Measurements from ENCODE around the gene KANSL3.

Gene KANSL3

GRCh38 chr2:96547731-96548171 is 90.4 kb downstream of the KANSL3 start:
- Histone ChIP-seq H3K79me1 (ENCODE audit: low read depth, low read length) (no peaks in the 10 kb centered on the region), H4K8ac (ENCODE audit: low read depth, low read length) (no peak overlapping the region), H3K14ac (ENCODE audit: low read length) (no peak overlapping the region), H2BK12ac (ENCODE audit: low read length) (no peak overlapping the region), H3K4ac (ENCODE audit: low read length) (no peak overlapping the region), H3K27ac (replicated peaks; ENCODE audit: low read length) (no peak overlapping the region), H3K23ac (ENCODE audit: low read depth, low read length, poor library complexity) (no peak overlapping the region), H4K91ac (ENCODE audit: low read depth, low read length, poor library complexity) (no peak overlapping the region), H2BK5ac (ENCODE audit: low read length) (no peak overlapping the region), H3K4me1 (ENCODE audit: control insufficient read depth in 2 of 2, insufficient read depth in 1 of 2, low read depth in 1 of 2, low read length in 2 of 2) (peaks cover 0 to 4% of the 10 kb centered on the region in 2 donors), H3K18ac (ENCODE audit: low read length) (no peak overlapping the region), H3K9ac (ENCODE audit: low read depth, low read length, poor library complexity) (no peak overlapping the region), H3K36me3 (replicated peaks in 1 of 2; ENCODE audit: control insufficient read depth in 2 of 2, insufficient read depth in 2 of 2, low read length in 2 of 2) (peaks cover 1 to 14% of the 10 kb centered on the region in 2 donors), H2AK5ac (ENCODE audit: low read depth, low read length) (no peak overlapping the region), H2BK15ac (ENCODE audit: low read length) (no peak overlapping the region), H2AFZ (ENCODE audit: low read length) (no peak overlapping the region), H3K4me3 (ENCODE audit: low read length in 2 of 2) (no peak overlapping the region), H3K9me3 (replicated peaks in 1 of 2; ENCODE audit: control insufficient read depth in 2 of 2, insufficient read depth in 1 of 2, low read depth in 1 of 2, low read length in 2 of 2) (peaks cover 6 to 16% of the 10 kb centered on the region in 2 donors), H3K27me3 (ENCODE audit: control insufficient read depth in 3 of 3, insufficient read depth in 3 of 3, low read depth in 1 of 3, low read length in 3 of 3) (peaks cover 0 to 5% (median 0%) of the 10 kb centered on the region in 3 experiments), H2BK120ac (ENCODE audit: low read depth, low read length) (no peak overlapping the region), H3K4me2 (ENCODE audit: insufficient read depth, low read length, poor library complexity, severe bottlenecking) (no peak overlapping the region)
- no CpG with 5 or more reads among the region's 6 CpGs for WGBS, 2 donors (ENCODE audit: extremely low coverage in 2 of 2, insufficient read length in 2 of 2, insufficient replicate concordance in 1 of 2)
- no peak for DNase-seq (ENCODE audit: low spot score)

GRCh38 chr2:96547203-96547641 is 90.9 kb downstream of the KANSL3 start:
- H3K27me3 ChIP-seq (ENCODE audit: control insufficient read depth in 3 of 3, insufficient read depth in 3 of 3, low read depth in 1 of 3, low read length in 3 of 3): peaks cover 0 to 6% (median 0%) of the 10 kb centered on the region in 3 experiments
- peaks cover 1 to 14% of the 10 kb centered on the region in 2 donors for H3K36me3 ChIP-seq (replicated peaks in 1 of 2; ENCODE audit: control insufficient read depth in 2 of 2, insufficient read depth in 2 of 2, low read length in 2 of 2)
- H3K27ac ChIP-seq (replicated peaks; ENCODE audit: low read length): no peak overlapping the region
- no peak overlapping the region for H3K14ac ChIP-seq (ENCODE audit: low read length)
- no peak overlapping the region for H3K4me3 ChIP-seq (ENCODE audit: low read length in 2 of 2)
- H3K79me1 ChIP-seq (ENCODE audit: low read depth, low read length): no peaks in the 10 kb centered on the region
- H2BK5ac ChIP-seq (ENCODE audit: low read length): no peak overlapping the region
- no peak overlapping the region for H3K18ac ChIP-seq (ENCODE audit: low read length)
- H2BK120ac ChIP-seq (ENCODE audit: low read depth, low read length): no peak overlapping the region
- no peak overlapping the region for H4K8ac ChIP-seq (ENCODE audit: low read depth, low read length)
- no peak overlapping the region for H3K4me2 ChIP-seq (ENCODE audit: insufficient read depth, low read length, poor library complexity, severe bottlenecking)
- H3K4ac ChIP-seq (ENCODE audit: low read length): no peak overlapping the region
- peaks cover 6 to 16% of the 10 kb centered on the region in 2 donors for H3K9me3 ChIP-seq (replicated peaks in 1 of 2; ENCODE audit: control insufficient read depth in 2 of 2, insufficient read depth in 1 of 2, low read depth in 1 of 2, low read length in 2 of 2)
- no peak overlapping the region for H2AK5ac ChIP-seq (ENCODE audit: low read depth, low read length)
- H3K23ac ChIP-seq (ENCODE audit: low read depth, low read length, poor library complexity): no peak overlapping the region
- H3K9ac ChIP-seq (ENCODE audit: low read depth, low read length, poor library complexity): no peak overlapping the region
- H4K91ac ChIP-seq (ENCODE audit: low read depth, low read length, poor library complexity): no peak overlapping the region
- no CpG with 5 or more reads among the region's 7 CpGs for WGBS, 2 donors (ENCODE audit: extremely low coverage in 2 of 2, insufficient read length in 2 of 2, insufficient replicate concordance in 1 of 2)
- no peak overlapping the region for H2BK12ac ChIP-seq (ENCODE audit: low read length)
- H3K4me1 ChIP-seq (ENCODE audit: control insufficient read depth in 2 of 2, insufficient read depth in 1 of 2, low read depth in 1 of 2, low read length in 2 of 2): peaks cover 0 to 4% of the 10 kb centered on the region in 2 donors
- no peak for DNase-seq (ENCODE audit: low spot score)
- H2BK15ac ChIP-seq (ENCODE audit: low read length): no peak overlapping the region
- no peak overlapping the region for H2AFZ ChIP-seq (ENCODE audit: low read length)

DNA sequence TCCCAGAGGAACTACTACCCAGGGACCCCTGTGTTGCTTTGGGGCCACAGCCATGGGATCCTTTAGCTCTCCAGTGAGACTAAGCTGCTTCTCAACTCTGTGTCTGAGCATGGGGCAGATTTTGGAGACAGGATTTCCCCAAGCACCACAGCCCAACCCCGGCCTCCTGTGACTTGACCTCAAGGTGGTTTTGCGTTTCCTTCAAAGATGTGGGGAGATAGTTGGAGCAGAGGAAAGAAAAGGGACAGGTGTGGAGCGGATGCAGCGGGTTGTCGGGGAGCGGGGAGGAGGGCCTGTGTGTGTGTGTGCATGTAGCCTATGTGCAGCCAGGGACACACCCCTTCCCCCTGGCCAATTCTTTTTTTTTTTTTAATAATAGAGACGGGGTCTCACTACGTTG is 91.3 kb downstream of the KANSL3 start:
- Histone ChIP-seq H3K4ac (ENCODE audit: low read length) (no peak overlapping the region), H3K4me1 (ENCODE audit: control insufficient read depth in 2 of 2, insufficient read depth in 1 of 2, low read depth in 1 of 2, low read length in 2 of 2) (peaks cover 0 to 4% of the 10 kb centered on the region in 2 donors), H4K8ac (ENCODE audit: low read depth, low read length) (no peak overlapping the region), H3K79me1 (ENCODE audit: low read depth, low read length) (no peaks in the 10 kb centered on the region), H3K27ac (replicated peaks; ENCODE audit: low read length) (no peak overlapping the region), H3K18ac (ENCODE audit: low read length) (no peak overlapping the region), H3K14ac (ENCODE audit: low read length) (no peak overlapping the region), H2BK15ac (ENCODE audit: low read length) (no peak overlapping the region), H3K36me3 (replicated peaks in 1 of 2; ENCODE audit: control insufficient read depth in 2 of 2, insufficient read depth in 2 of 2, low read length in 2 of 2) (peaks cover 1 to 13% of the 10 kb centered on the region in 2 donors), H3K4me2 (ENCODE audit: insufficient read depth, low read length, poor library complexity, severe bottlenecking) (no peak overlapping the region), H2AFZ (ENCODE audit: low read length) (no peak overlapping the region), H4K91ac (ENCODE audit: low read depth, low read length, poor library complexity) (no peak overlapping the region), H2BK5ac (ENCODE audit: low read length) (no peak overlapping the region), H2AK5ac (ENCODE audit: low read depth, low read length) (no peak overlapping the region), H2BK12ac (ENCODE audit: low read length) (no peak overlapping the region), H3K9me3 (replicated peaks in 1 of 2; ENCODE audit: control insufficient read depth in 2 of 2, insufficient read depth in 1 of 2, low read depth in 1 of 2, low read length in 2 of 2) (peaks cover 6 to 16% of the 10 kb centered on the region in 2 donors), H3K27me3 (ENCODE audit: control insufficient read depth in 3 of 3, insufficient read depth in 3 of 3, low read depth in 1 of 3, low read length in 3 of 3) (peaks cover 0 to 6% (median 0%) of the 10 kb centered on the region in 3 experiments), H3K23ac (ENCODE audit: low read depth, low read length, poor library complexity) (no peak overlapping the region), H3K4me3 (ENCODE audit: low read length in 2 of 2) (no peak overlapping the region), H2BK120ac (ENCODE audit: low read depth, low read length) (no peak overlapping the region), H3K9ac (ENCODE audit: low read depth, low read length, poor library complexity) (no peak overlapping the region)
- no CpG with 5 or more reads among the region's 8 CpGs for WGBS, 2 donors (ENCODE audit: extremely low coverage in 2 of 2, insufficient read length in 2 of 2, insufficient replicate concordance in 1 of 2)
- DNase-seq (ENCODE audit: low spot score): no peak

GRCh38 chr2:96546321-96546720 is 91.8 kb downstream of the KANSL3 start:
- Histone ChIP-seq H3K18ac (ENCODE audit: low read length) (no peak overlapping the region), H3K9ac (ENCODE audit: low read depth, low read length, poor library complexity) (peak overlapping the region; percentile 36), H2BK120ac (ENCODE audit: low read depth, low read length) (no peak overlapping the region), H2BK5ac (ENCODE audit: low read length) (no peak overlapping the region), H3K36me3 (replicated peaks in 1 of 2; ENCODE audit: control insufficient read depth in 2 of 2, insufficient read depth in 2 of 2, low read length in 2 of 2) (peaks cover 1 to 11% of the 10 kb centered on the region in 2 donors), H2AFZ (ENCODE audit: low read length) (no peak overlapping the region), H2BK15ac (ENCODE audit: low read length) (no peak overlapping the region), H3K4me3 (ENCODE audit: low read length in 2 of 2) (peak overlapping the region in 1 of 2 donors; percentile 2), H3K23ac (ENCODE audit: low read depth, low read length, poor library complexity) (no peak overlapping the region), H3K14ac (ENCODE audit: low read length) (no peak overlapping the region), H4K91ac (ENCODE audit: low read depth, low read length, poor library complexity) (no peak overlapping the region), H3K9me3 (replicated peaks in 1 of 2; ENCODE audit: control insufficient read depth in 2 of 2, insufficient read depth in 1 of 2, low read depth in 1 of 2, low read length in 2 of 2) (peaks cover 6 to 16% of the 10 kb centered on the region in 2 donors), H2BK12ac (ENCODE audit: low read length) (no peak overlapping the region), H2AK5ac (ENCODE audit: low read depth, low read length) (no peak overlapping the region), H3K27me3 (ENCODE audit: control insufficient read depth in 3 of 3, insufficient read depth in 3 of 3, low read depth in 1 of 3, low read length in 3 of 3) (peaks cover 0 to 6% (median 0%) of the 10 kb centered on the region in 3 experiments), H3K4me1 (ENCODE audit: control insufficient read depth in 2 of 2, insufficient read depth in 1 of 2, low read depth in 1 of 2, low read length in 2 of 2) (peaks cover 0 to 4% of the 10 kb centered on the region in 2 donors), H3K4me2 (ENCODE audit: insufficient read depth, low read length, poor library complexity, severe bottlenecking) (no peak overlapping the region), H3K79me1 (ENCODE audit: low read depth, low read length) (no peaks in the 10 kb centered on the region), H3K4ac (ENCODE audit: low read length) (no peak overlapping the region), H3K27ac (replicated peaks; ENCODE audit: low read length) (no peak overlapping the region), H4K8ac (ENCODE audit: low read depth, low read length) (no peak overlapping the region)
- no CpG with 5 or more reads among the region's 5 CpGs for WGBS, 2 donors (ENCODE audit: extremely low coverage in 2 of 2, insufficient read length in 2 of 2, insufficient replicate concordance in 1 of 2)
- DNase-seq (ENCODE audit: low spot score): no peak

All from neuronal stem cell (in vitro differentiated cells).